GM21576 (cell line): ENCODE results near the gene PRAMEF11.
"Not testable (repeated sequence)": the region's sequence is repeated elsewhere in the genome, so short reads cannot be mapped to it uniquely, and the experiment has no call there.

ENCODE experiments used
- ATAC-seq: cut with Tn5 transposase; IDR thresholded peaks from one replicate; pipeline ENCODE4 v1.9.1; 2021; ENCODE audit warnings: mild to moderate bottlenecking, moderate library complexity; ENCODE audit not compliant: unreplicated experiment

PRAMEF11 gene

DNA sequence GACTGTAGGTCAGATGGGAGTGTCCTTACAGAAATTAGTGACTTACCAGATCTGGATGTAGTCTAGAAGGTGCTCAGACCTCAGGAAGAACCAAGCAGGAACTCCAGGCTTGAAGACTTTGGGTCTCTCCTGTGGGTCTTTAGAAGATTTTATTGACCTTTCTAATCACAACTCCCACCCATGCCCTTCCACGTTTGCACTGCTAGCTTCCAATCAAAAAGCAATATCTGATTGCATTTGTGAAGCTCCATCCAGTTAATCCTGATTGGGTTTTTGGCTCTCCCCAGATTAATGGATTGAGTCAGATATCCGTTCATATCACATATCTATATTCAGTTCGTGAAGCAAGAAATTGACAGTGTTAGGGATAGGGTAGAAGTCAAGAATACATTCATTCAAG is at the start of gene PRAMEF11:
Gene PRAMEF11 (minus strand): TSS at position 101 of the 400 bp plus-strand sequence. CDS start 2,621 bp downstream, outside the sequence.
- ATAC-seq = not testable (repeated sequence)

DNA sequence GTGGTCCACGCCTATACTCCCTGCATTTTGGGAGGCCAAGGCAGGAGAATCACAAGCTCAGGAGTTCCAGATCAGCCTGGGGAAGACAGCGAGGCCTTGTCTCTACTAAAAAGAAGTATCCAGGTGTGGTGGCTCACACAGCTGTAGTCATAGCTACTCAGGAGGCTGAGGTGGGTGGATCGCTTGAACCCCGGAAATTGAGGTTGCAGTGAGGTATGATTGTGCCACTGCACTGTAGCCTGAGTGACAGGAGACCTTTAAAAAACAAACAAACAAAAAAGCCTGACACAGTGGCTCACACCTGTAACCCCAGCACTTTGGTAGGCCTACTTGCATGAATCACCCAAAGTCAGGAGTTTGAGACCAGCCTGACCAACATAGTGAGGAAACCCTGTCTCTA is 47.2 kb upstream of the PRAMEF11 start:
- ATAC-seq = not testable (repeated sequence)

DNA sequence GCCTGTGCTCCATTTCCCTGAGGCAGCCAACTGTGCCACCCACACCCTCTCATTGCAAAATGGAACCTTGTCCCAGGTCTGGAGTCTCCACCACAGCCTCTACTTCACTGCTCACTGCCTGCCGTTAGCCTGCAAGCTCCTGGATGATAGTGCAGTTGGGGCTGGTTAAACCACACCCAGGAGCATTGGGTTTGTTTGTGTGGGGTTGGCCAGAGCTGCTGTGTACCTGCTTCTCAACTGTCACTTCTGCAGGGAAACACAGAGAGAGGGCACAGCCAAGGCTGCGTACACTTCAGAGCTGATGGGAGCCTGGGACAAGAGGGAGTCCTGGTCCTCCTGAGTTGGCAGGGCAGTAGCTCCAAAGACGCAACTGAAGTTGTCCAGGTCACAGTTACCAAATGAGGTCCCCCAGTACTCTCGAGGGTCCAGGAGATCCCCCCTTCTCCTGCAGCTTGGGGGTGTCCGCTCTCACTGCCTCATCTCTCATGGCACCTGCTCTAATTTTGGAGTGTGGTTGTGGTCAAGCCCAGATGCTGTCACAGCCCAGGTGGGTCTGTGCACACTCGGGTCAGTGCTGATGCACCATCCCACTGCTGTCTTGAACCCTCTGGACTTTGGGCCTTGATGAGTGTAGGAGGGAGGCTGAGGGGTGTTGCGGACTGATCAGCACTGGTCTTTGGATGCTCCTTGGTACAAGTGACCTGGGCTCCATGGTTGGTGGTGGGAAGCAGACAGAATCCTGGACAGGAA is 32.1 kb upstream of the PRAMEF11 start:
- not testable (repeated sequence) for ATAC-seq

DNA sequence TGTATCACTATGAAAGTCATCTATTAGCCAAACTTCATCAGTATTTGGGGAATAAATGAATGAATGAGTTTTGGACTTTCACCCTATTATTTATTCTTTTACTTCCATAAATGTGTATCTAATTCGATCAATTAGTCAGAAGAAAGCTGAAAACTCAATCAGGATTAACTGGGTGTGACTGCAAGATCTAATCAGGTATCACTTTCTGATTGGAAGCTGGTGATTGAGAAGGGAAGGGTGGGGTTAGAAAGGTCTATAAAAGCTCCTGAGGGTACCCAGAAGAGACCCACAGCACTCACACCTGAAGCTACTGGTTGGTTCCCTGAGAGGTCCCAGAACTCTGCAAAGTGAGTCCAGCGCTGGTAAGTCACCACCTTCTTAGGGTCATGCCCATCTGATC is 25.6 kb upstream of the PRAMEF11 start, which contains the start of gene PRAMEF2:
Gene PRAMEF2 (plus strand): TSS at position 301 of the 400 bp plus-strand sequence. CDS start 1,924 bp downstream, outside the sequence.
- ATAC-seq = not testable (repeated sequence)

GRCh38 chr1:12851779-12852178 is 20.6 kb upstream of the PRAMEF11 start:
- ATAC-seq = no peak

GRCh38 chr1:12848620-12849019 is 17.4 kb upstream of the PRAMEF11 start, which contains the start of gene HNRNPCL1:
Gene HNRNPCL1 (minus strand): TSS chr1:12848720. CDS start chr1:12848289, 431 bp downstream.
- not testable (repeated sequence) for ATAC-seq

DNA sequence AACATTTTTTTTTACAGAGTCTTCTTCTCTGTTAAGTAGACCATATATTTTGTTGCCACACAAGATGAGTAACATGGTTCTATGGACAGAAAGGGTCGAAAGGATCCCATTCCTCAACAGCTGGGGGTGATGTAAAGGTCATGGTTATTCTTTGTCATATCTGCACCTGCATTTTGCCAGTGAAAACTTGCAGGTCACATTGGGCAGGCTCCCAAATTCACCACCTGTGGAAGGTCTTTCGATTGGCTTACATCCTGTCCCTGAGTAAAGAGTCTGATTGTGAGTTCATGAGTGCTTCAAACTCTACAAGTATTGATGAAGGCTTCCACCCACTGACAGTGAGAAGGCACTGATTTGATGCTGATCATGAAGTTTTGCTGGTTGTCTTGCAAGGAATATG is 2.0 kb upstream of the PRAMEF11 start:
- ATAC-seq = not testable (repeated sequence)

GRCh38 chr1:12819061-12819460 is 12.1 kb downstream of the PRAMEF11 start:
- ATAC-seq = not testable (repeated sequence)

DNA sequence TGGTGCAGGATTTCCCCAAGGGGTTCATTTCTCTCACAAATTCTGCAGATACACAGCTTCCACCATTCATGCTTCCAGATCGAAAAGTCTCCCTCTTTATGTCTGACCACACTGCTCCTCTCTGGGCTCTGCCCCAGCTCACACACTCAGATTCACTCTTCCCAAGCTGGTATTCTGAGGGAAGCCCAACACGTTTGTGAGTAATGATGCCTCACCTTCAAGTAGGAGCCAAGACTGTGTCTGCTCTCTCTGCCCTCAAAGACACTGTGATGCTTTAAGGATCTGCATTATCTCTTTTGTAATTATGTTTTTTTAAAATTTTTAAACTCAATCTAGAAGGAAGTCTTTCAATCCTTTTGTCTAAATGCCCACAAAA is 19.8 kb downstream of the PRAMEF11 start:
- no peak for ATAC-seq

DNA sequence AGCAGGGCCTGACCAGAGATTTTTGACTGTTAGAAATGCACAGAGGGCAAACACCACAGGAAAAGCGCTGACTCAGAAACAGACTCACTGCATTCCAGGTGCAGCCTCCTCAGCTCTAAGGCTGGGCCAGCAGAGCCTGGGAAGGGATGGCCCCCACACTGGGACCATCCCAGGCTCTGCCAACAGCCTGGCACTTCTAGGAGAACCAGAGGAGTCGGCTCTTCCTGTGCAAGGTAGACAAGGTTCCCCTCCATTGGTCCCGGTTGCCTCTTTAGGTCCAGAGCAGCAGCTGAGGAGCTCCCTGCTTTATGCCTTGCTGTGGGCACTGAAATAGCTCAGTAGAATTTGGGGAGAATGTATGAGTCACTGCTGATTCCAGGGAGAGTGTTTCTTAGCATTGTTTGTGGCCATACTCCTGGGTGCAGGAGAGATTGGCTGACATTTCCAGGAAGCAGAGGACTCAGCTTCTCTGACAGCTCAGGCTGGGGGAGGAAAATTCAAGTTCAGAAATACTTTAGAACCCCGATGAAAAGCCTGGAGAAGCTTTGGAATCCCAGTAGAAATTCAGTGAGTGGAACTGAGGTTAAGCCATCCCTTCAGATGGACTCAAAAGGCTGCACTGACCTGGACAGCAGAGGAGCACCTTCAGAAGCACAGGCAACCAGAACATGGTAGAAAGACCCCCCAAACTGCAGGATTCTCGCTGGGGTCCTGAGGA is 20.4 kb downstream of the PRAMEF11 start:
- no peak for ATAC-seq

- no peak for ATAC-seq
Measured at GRCh38 chr1:12809933-12810332, 21.3 kb downstream of the PRAMEF11 start.

GRCh38 chr1:12799730-12800129 is 31.5 kb downstream of the PRAMEF11 start:
- ATAC-seq = no peak

GRCh38 chr1:12798911-12799310 is 32.3 kb downstream of the PRAMEF11 start:
- ATAC-seq = no peak

DNA sequence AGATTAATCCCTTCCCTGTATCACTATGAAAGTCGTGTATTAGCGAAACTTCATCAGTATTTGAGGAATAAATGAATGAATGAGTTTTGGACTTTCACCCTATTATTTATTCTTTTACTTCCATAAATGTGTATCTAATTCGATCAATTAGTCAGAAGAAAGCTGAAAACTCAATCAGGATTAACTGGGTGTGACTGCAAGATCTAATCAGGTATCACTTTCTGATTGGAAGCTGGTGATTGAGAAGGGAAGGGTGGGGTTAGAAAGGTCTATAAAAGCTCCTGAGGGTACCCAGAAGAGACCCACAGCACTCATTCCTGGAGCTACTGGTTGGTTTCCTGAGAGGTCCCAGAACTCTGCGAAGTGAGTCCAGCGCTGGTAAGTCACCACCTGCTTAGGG is 40.1 kb downstream of the PRAMEF11 start, which contains the start of gene PRAMEF1:
Gene PRAMEF1 (plus strand): TSS at position 301 of the 400 bp plus-strand sequence. CDS start 1,831 bp downstream, outside the sequence.
- ATAC-seq = not testable (repeated sequence)

DNA sequence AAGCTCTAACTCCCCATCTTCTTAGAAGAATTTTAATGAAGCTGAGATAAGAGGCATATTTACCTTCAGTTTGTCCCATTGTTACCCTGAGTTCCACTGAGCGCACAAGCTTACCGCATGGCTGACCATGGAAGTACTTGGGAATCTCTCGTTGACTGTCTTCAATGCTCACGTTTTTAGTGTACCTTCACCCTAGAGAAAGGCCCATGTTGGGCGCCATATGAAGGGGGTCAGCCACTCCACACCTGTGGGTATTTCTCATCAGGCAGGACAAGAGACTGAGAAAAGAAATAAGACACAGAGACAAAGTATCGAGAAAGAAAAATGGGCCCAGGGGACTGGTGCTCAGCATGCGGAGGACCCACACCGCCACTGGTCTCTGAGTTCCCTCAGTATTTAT is 46.5 kb downstream of the PRAMEF11 start:
- ATAC-seq = not testable (repeated sequence)

DNA sequence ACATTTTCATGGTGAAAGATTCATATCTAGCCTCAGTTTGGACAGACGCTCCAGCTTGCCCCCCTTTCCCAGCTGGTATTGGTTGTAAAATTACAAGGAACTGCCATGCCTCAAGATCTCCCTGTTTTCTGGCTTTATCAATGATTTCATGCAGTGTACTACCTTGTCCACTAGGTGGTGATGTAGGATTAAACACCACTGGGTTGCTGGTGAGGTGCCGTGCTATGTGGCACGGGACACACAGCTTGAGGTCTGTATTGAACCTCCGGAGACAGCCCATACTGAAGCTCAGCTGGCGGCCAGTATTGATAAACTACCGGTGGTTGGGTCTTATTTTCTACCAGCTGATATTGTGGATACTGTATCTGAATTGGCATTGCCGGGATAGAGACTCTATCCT is 47.4 kb downstream of the PRAMEF11 start:
- not testable (repeated sequence) for ATAC-seq

- ATAC-seq = not testable (repeated sequence)
Measured at GRCh38 chr1:12781488-12781887, 49.7 kb downstream of the PRAMEF11 start.

DNA sequence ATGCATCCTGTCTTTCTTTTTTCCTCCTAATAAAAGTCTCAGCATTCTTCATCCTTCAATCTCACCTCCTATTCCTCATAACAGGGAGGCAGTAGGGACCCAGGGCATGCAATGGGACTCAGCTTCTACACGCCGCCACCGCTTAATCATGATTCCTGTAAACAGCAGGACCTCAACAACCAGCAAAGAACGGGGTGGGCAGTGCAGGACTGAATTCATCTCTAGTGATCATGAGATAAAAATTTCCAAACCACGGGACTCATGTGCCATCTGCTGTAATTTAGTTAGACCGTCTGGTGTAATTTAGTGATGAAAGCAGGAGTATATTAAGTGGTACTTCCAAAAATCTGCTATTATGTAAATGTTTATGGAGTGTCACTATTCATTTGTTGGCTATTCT is 52.3 kb downstream of the PRAMEF11 start:
- no peak for ATAC-seq

DNA sequence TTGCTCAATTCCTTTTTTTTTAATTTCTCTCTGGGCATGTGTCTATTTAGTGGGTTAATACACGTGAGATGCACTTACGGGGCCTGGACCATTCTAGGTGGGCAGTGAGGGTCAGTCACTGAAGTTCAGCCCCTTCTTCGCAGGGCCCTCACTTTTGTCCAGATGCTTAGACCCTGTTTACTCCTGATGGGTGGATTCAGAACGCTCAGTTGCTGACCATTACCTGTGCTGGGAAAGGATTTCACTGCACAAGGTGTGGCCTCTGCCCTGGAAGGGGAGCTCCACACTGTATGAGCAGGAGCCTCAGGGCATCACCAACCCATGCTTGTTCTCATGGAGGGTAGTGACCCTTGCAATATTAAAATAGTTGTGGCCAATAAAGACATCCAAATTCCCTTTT is 53.1 kb downstream of the PRAMEF11 start:
- no peak for ATAC-seq

- no peak for ATAC-seq
Measured at GRCh38 chr1:12776801-12777557, 54.2 kb downstream of the PRAMEF11 start.

DNA sequence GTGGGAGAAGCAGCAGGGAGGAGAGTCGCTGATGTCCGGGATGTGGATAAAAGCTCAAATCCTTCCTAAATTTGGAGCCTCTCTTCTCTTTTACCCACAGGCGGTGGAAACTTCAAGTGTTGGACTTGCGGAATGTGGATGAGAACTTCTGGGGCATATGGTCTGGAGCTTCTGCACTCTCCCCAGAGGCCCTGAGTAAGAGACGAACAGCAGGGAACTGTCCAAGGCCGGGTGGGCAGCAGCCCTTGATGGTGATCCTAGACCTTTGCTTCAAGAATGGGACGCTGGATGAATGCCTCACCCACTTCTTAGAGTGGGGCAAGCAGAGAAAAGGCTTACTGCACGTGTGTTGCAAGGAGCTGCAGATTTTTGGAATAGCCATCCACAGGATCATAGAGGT is 55.8 kb downstream of the PRAMEF11 start:
- no peak for ATAC-seq
